ENCODE measurements around the gene CPA4. TPM values are rescaled to one million over a fixed set of nuclear protein-coding genes. Genes with fewer than 3 reads are reported as not detected.

The CPA4 gene
- total RNA-seq, 1 experiment from 2014 or later, result 22.1 TPM

- intact Hi-C loops (cut with micrococcal nuclease), result no loop called here
- H3K4me2 ChIP-seq (ENCODE audit: low read length), result no peak overlapping the region
- no peaks in the 10 kb centered on the region for H3K9me2 ChIP-seq (replicated peaks; ENCODE audit: low read length)
- no peak overlapping the region for H3K4me3 ChIP-seq (ENCODE audit: low read length)
- H3K27me3 ChIP-seq (ENCODE audit: low read length), result no peaks in the 10 kb centered on the region
- no peaks in the 10 kb centered on the region for H3K79me2 ChIP-seq (ENCODE audit: low read length)
- H3K27ac ChIP-seq (ENCODE audit: low read length), result no peak overlapping the region
- ATAC-seq (no peak), DNase-seq (no peak)
- no peaks in the 10 kb centered on the region for H3F3A ChIP-seq (ENCODE audit: low read length, unreplicated experiment)
- H3K9ac ChIP-seq (ENCODE audit: low read length), result no peak overlapping the region
- ChIA-PET CTCF (interaction anchor here (0.6 kb wide), 1 partner anchor 207 kb away, joined by 3 read pairs; no protein-coding TSS in a partner anchor), POLR2A (ENCODE audit: unreplicated experiment) (no interaction called here)
- H3K4me1 ChIP-seq (ENCODE audit: insufficient read depth, low read length), result no peaks in the 10 kb centered on the region
- no peak overlapping the region for H2AFZ ChIP-seq (ENCODE audit: low read length)
- BruUV-seq (replicated peaks), result no TSS peak
- no peaks in the 10 kb centered on the region for H3K36me3 ChIP-seq (ENCODE audit: low read depth, low read length)
- TF ChIP-seq EZH2 (IDR thresholded peaks at IDR 0.05; ENCODE audit: low read length, unreplicated experiment), result no peak
- TF ChIP-seq EZH2phosphoT487 (IDR thresholded peaks at IDR 0.05; ENCODE audit: borderline replicate concordance, low read length), result no peak
- TF ChIP-seq CTCF (conservative IDR thresholded peaks at IDR 0.05; ENCODE audit: low read depth, low read length), result no peak
- no peaks in the 10 kb centered on the region for H3K9me3 ChIP-seq (ENCODE audit: low read length)
- no peaks in the 10 kb centered on the region for H4K20me1 ChIP-seq (ENCODE audit: low read length)
Observed at GRCh38 chr7:130303127-130303526, 10.2 kb downstream of the CPA4 start.

- no peaks in the 10 kb centered on the region for H3K9me3 ChIP-seq (ENCODE audit: low read length)
Observed at GRCh38 chr7:130303551-130303950, 10.6 kb downstream of the CPA4 start.

GRCh38 chr7:130303982-130304381 lies 11.0 kb downstream of the CPA4 start:
- ChIA-PET CTCF (no interaction called here), POLR2A (ENCODE audit: unreplicated experiment) (no interaction called here)
- no peaks in the 10 kb centered on the region for H3F3A ChIP-seq (ENCODE audit: low read length, unreplicated experiment)
- no TSS peak for BruUV-seq (replicated peaks)
- no peaks in the 10 kb centered on the region for H3K4me1 ChIP-seq (ENCODE audit: insufficient read depth, low read length)
- no peaks in the 10 kb centered on the region for H3K79me2 ChIP-seq (ENCODE audit: low read length)
- H4K20me1 ChIP-seq (ENCODE audit: low read length), result no peaks in the 10 kb centered on the region
- no peak for ATAC-seq
- no peaks in the 10 kb centered on the region for H3K36me3 ChIP-seq (ENCODE audit: low read depth, low read length)
- TF ChIP-seq CTCF (conservative IDR thresholded peaks at IDR 0.05; ENCODE audit: low read depth, low read length), result no peak
- TF ChIP-seq EZH2phosphoT487 (IDR thresholded peaks at IDR 0.05; ENCODE audit: borderline replicate concordance, low read length), result no peak
- TF ChIP-seq EZH2 (IDR thresholded peaks at IDR 0.05; ENCODE audit: low read length, unreplicated experiment), result no peak
- intact Hi-C loops (cut with micrococcal nuclease), result no loop called here
- H3K27me3 ChIP-seq (ENCODE audit: low read length), result no peaks in the 10 kb centered on the region
- H3K9me2 ChIP-seq (replicated peaks; ENCODE audit: low read length), result no peaks in the 10 kb centered on the region
- H3K4me2 ChIP-seq (ENCODE audit: low read length), result no peak overlapping the region
- no peak for DNase-seq
- H3K27ac ChIP-seq (ENCODE audit: low read length), result no peak overlapping the region
- H3K9ac ChIP-seq (ENCODE audit: low read length), result no peak overlapping the region
- no peak overlapping the region for H3K4me3 ChIP-seq (ENCODE audit: low read length)
- H2AFZ ChIP-seq (ENCODE audit: low read length), result no peak overlapping the region
- no peaks in the 10 kb centered on the region for H3K9me3 ChIP-seq (ENCODE audit: low read length)

More at GRCh38 chr7:130303551-130303950, 10.6 kb downstream of the CPA4 start:
- CTCF ChIA-PET, result no interaction called here
- H3K4me2 ChIP-seq (ENCODE audit: low read length), result no peak overlapping the region
- no peak for TF ChIP-seq EZH2 (IDR thresholded peaks at IDR 0.05; ENCODE audit: low read length, unreplicated experiment)
- no peak for TF ChIP-seq EZH2phosphoT487 (IDR thresholded peaks at IDR 0.05; ENCODE audit: borderline replicate concordance, low read length)
- BruUV-seq (replicated peaks), result no TSS peak
- H3K4me3 ChIP-seq (ENCODE audit: low read length), result no peak overlapping the region
- H3K27me3 ChIP-seq (ENCODE audit: low read length), result no peaks in the 10 kb centered on the region
- H3F3A ChIP-seq (ENCODE audit: low read length, unreplicated experiment), result no peaks in the 10 kb centered on the region
- H2AFZ ChIP-seq (ENCODE audit: low read length), result no peak overlapping the region
- no peak for ATAC-seq
- H4K20me1 ChIP-seq (ENCODE audit: low read length), result no peaks in the 10 kb centered on the region
- no peaks in the 10 kb centered on the region for H3K4me1 ChIP-seq (ENCODE audit: insufficient read depth, low read length)
- POLR2A ChIA-PET (ENCODE audit: unreplicated experiment), result no interaction called here
- no peaks in the 10 kb centered on the region for H3K79me2 ChIP-seq (ENCODE audit: low read length)
- no peak overlapping the region for H3K9ac ChIP-seq (ENCODE audit: low read length)
- no peaks in the 10 kb centered on the region for H3K36me3 ChIP-seq (ENCODE audit: low read depth, low read length)
- no peak overlapping the region for H3K27ac ChIP-seq (ENCODE audit: low read length)
- no peaks in the 10 kb centered on the region for H3K9me2 ChIP-seq (replicated peaks; ENCODE audit: low read length)
- intact Hi-C loops (cut with micrococcal nuclease), result no loop called here
- DNase-seq, result no peak

Data from PC-3 (cell line).